Parathyroid adenoma (tissue), 2 donors: Measurements from ENCODE around the gene CACNB2.

ENCODE experiments used
- H2AFZ ChIP-seq: fragments of 300-600 bp; sonication (generic); one replicate; pipeline ENCODE4 v1.7.0; 2017; ENCODE audit warnings: antibody characterized with exemption, mild to moderate bottlenecking
- H3K27ac ChIP-seq: fragments of 300-600 bp; sonication (generic); one replicate; pipeline ENCODE4 v1.7.0; 2017
- H3K27me3 ChIP-seq: fragments of 300-600 bp; sonication (generic); one replicate; pipeline ENCODE4 v1.7.0; 2017; ENCODE audit warnings: low read length; ENCODE audit not compliant: control insufficient read depth, insufficient read depth
- H3K36me3 ChIP-seq: fragments of 300-600 bp; sonication (generic); one replicate; pipeline ENCODE4 v1.7.0; 2017; ENCODE audit warnings: low read length; ENCODE audit not compliant: control insufficient read depth, insufficient read depth
- H3K4me1 ChIP-seq: fragments of 300-600 bp; sonication (generic); one replicate; pipeline ENCODE4 v1.7.0; 2017; ENCODE audit warnings: control low read depth
- H3K4me2 ChIP-seq: fragments of 300-600 bp; sonication (generic); one replicate; pipeline ENCODE4 v1.7.0; 2017; ENCODE audit warnings: low read length
- H3K4me3 ChIP-seq: fragments of 300-600 bp; sonication (generic); one replicate; pipeline ENCODE4 v1.7.0; 2017; ENCODE audit warnings: low read depth, low read length
- H3K79me2 ChIP-seq: fragments of 300-600 bp; sonication (generic); one replicate; pipeline ENCODE4 v1.7.0; 2017; ENCODE audit warnings: control low read depth
- H3K9ac ChIP-seq: fragments of 300-600 bp; sonication (generic); one replicate; pipeline ENCODE4 v1.7.0; 2017; ENCODE audit warnings: mild to moderate bottlenecking
- H3K9me3 ChIP-seq: fragments of 300-600 bp; sonication (generic); one replicate; pipeline ENCODE4 v1.7.0; 2017; ENCODE audit warnings: low read length; ENCODE audit not compliant: control insufficient read depth
- CTCF ChIP-seq: fragments of 300-600 bp; sonication (generic); IDR thresholded peaks from one replicate; pipeline ENCODE4 v1.7.0; 2017; ENCODE audit warnings: antibody characterized with exemption, mild to moderate bottlenecking
- donor health status: primary hyperparathyroidism.

Gene CACNB2

GRCh38 chr10:18113881-18114280 is 26.3 kb upstream of the CACNB2 start:
- H3K4me1 ChIP-seq = no peaks in the 10 kb centered on the region
- H3K4me3 ChIP-seq = no peak overlapping the region
- no peak overlapping the region for H3K27ac ChIP-seq
- TF ChIP-seq CTCF = no peak
- H3K36me3 ChIP-seq = no peaks in the 10 kb centered on the region
- H3K9ac ChIP-seq = no peak overlapping the region
- no peaks in the 10 kb centered on the region for H3K9me3 ChIP-seq
- H3K4me2 ChIP-seq = no peak overlapping the region
- no peaks in the 10 kb centered on the region for H3K27me3 ChIP-seq
- no peak overlapping the region for H2AFZ ChIP-seq
- H3K79me2 ChIP-seq = no peaks in the 10 kb centered on the region

GRCh38 chr10:18117276-18117675 is 22.9 kb upstream of the CACNB2 start:
- no peak overlapping the region for H3K4me2 ChIP-seq
- H3K79me2 ChIP-seq = no peaks in the 10 kb centered on the region
- no peaks in the 10 kb centered on the region for H3K27me3 ChIP-seq
- H3K9ac ChIP-seq = no peak overlapping the region
- H2AFZ ChIP-seq = no peak overlapping the region
- no peaks in the 10 kb centered on the region for H3K4me1 ChIP-seq
- no peaks in the 10 kb centered on the region for H3K9me3 ChIP-seq
- H3K36me3 ChIP-seq = no peaks in the 10 kb centered on the region
- no peak for TF ChIP-seq CTCF
- no peak overlapping the region for H3K4me3 ChIP-seq
- no peak overlapping the region for H3K27ac ChIP-seq

GRCh38 chr10:18122753-18123152 is 17.5 kb upstream of the CACNB2 start:
- Histone ChIP-seq H3K9me3 (no peaks in the 10 kb centered on the region), H3K4me3 (no peak overlapping the region), H3K27me3 (no peaks in the 10 kb centered on the region), H3K9ac (no peak overlapping the region), H3K36me3 (no peaks in the 10 kb centered on the region), H2AFZ (no peak overlapping the region), H3K4me1 (no peaks in the 10 kb centered on the region), H3K27ac (no peak overlapping the region), H3K79me2 (no peaks in the 10 kb centered on the region), H3K4me2 (no peak overlapping the region)
- TF ChIP-seq CTCF = no peak

GRCh38 chr10:18133046-18133445 is 7.2 kb upstream of the CACNB2 start:
- H3K9me3 ChIP-seq = no peaks in the 10 kb centered on the region
- H2AFZ ChIP-seq = no peak overlapping the region
- H3K4me2 ChIP-seq = no peak overlapping the region
- TF ChIP-seq CTCF = no peak
- H3K9ac ChIP-seq = no peak overlapping the region
- no peaks in the 10 kb centered on the region for H3K27me3 ChIP-seq
- no peaks in the 10 kb centered on the region for H3K79me2 ChIP-seq
- H3K27ac ChIP-seq = no peak overlapping the region
- no peak overlapping the region for H3K4me3 ChIP-seq
- no peaks in the 10 kb centered on the region for H3K4me1 ChIP-seq
- no peaks in the 10 kb centered on the region for H3K36me3 ChIP-seq

GRCh38 chr10:18134509-18134908 is 5.7 kb upstream of the CACNB2 start:
- H3K27ac ChIP-seq = no peak overlapping the region
- TF ChIP-seq CTCF = no peak

More at GRCh38 chr10:18134509-18134908, 5.7 kb upstream of the CACNB2 start:
- no peaks in the 10 kb centered on the region for H3K79me2 ChIP-seq
- H3K4me3 ChIP-seq = no peak overlapping the region
- H3K9me3 ChIP-seq = no peaks in the 10 kb centered on the region
- no peak overlapping the region for H3K9ac ChIP-seq
- H3K27me3 ChIP-seq = no peaks in the 10 kb centered on the region
- H3K4me2 ChIP-seq = no peak overlapping the region
- no peak overlapping the region for H2AFZ ChIP-seq
- no peaks in the 10 kb centered on the region for H3K4me1 ChIP-seq
- no peaks in the 10 kb centered on the region for H3K36me3 ChIP-seq
